HFFc6 (cell line): Measurements from ENCODE around the gene FAM234B. TPM values are rescaled to one million over a fixed set of nuclear protein-coding genes. Genes with fewer than 3 reads are reported as not detected.

Experiments
- DNase-seq: peaks from one replicate; pipeline ENCODE4 v3.0.0-alpha.2; 2018
- H3K27ac Mint-ChIP-seq: 2 replicates; pipeline ENCODE4 v1.8.0; 2020; ENCODE audit warnings: mild to moderate bottlenecking, mixed read lengths
- H3K27me3 Mint-ChIP-seq: 2 replicates; pipeline ENCODE4 v1.8.0; 2021; ENCODE audit warnings: mild to moderate bottlenecking, moderate library complexity, mixed read lengths; ENCODE audit not compliant: insufficient read depth
- H3K36me3 Mint-ChIP-seq: 2 replicates; pipeline ENCODE4 v1.8.0; 2021; ENCODE audit warnings: low read depth, mixed read lengths
- H3K4me1 Mint-ChIP-seq: 2 replicates; pipeline ENCODE4 v1.8.0; 2020; ENCODE audit warnings: low read depth, mixed read lengths
- H3K4me3 Mint-ChIP-seq: 2 replicates; pipeline ENCODE4 v1.8.0; 2020; ENCODE audit warnings: mild to moderate bottlenecking, moderate library complexity, mixed read lengths
- H3K9me3 Mint-ChIP-seq: 2 replicates; pipeline ENCODE4 v1.8.0; 2020; ENCODE audit warnings: mild to moderate bottlenecking, mixed read lengths
- total RNA-seq, 6 experiments: library from RNA; stranded (reverse); fragmentation: NEBNext Ultra II Directional; extraction: Animal tissue kit (Norgen Biotek cat#: 25700); gene quantifications; 2 replicates in 1 of 6; 3 replicates in 5 of 6; pipeline ENCODE4 v1.2.3, GENCODE V29; 2021
- TF ChIP-seq, protein P1 (sequence below): fragments of 200-600 bp; sonication (generic); IDR thresholded peaks from 2 replicates; pipeline ENCODE4 v1.5.0; 2021; ENCODE audit warnings: antibody characterized with exemption, mild to moderate bottlenecking

FAM234B gene
- total RNA-seq, 6 experiments from 2014 or later, result 3.0 to 4.6 (median 3.7) TPM

DNA sequence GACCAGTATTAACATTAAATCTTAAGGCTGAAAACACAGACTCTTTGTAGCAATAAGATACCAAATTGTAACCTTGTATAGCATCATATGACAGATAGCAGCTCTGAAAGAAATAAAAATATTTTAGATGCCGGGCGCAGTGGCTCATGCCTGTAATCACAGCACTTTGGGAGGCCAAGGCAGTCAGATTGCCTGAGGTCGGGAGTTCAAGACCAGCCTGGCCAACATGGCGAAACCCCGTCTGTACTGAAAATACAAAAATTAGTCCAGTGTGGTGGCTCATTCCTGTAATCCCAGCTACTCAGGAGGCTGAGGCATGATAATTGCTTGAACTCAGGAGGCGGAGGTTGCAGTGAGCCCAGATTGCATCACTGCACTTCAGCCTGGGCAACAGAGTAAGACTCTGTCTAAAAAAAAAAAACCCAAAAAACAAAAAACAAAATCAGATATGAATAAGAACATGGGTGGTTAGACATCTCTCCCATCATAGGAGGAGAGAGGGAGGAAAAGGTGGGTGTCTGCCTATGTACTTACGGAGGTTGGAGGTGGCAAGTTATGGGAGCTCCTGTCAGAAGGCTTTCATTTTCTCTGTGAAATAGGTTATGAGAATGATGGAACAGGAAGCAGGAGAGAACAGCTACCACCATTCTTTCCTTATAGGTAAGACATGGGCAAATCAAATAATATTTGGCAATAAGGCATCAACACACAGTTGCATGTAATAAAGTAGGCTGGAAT lies 36.5 kb upstream of the FAM234B start:
- no peak for DNase-seq
- H3K27me3 Mint-ChIP-seq, result no peaks in the 10 kb centered on the region
- no peak overlapping the region for H3K4me3 Mint-ChIP-seq
- H3K4me1 Mint-ChIP-seq, result peaks cover 31% of the 10 kb centered on the region
- H3K36me3 Mint-ChIP-seq, result no peaks in the 10 kb centered on the region
- no peak overlapping the region for H3K27ac Mint-ChIP-seq
- H3K9me3 Mint-ChIP-seq, result no peaks in the 10 kb centered on the region
- TF ChIP-seq, protein P1, sequence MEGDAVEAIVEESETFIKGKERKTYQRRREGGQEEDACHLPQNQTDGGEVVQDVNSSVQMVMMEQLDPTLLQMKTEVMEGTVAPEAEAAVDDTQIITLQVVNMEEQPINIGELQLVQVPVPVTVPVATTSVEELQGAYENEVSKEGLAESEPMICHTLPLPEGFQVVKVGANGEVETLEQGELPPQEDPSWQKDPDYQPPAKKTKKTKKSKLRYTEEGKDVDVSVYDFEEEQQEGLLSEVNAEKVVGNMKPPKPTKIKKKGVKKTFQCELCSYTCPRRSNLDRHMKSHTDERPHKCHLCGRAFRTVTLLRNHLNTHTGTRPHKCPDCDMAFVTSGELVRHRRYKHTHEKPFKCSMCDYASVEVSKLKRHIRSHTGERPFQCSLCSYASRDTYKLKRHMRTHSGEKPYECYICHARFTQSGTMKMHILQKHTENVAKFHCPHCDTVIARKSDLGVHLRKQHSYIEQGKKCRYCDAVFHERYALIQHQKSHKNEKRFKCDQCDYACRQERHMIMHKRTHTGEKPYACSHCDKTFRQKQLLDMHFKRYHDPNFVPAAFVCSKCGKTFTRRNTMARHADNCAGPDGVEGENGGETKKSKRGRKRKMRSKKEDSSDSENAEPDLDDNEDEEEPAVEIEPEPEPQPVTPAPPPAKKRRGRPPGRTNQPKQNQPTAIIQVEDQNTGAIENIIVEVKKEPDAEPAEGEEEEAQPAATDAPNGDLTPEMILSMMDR, result no peak

DNA sequence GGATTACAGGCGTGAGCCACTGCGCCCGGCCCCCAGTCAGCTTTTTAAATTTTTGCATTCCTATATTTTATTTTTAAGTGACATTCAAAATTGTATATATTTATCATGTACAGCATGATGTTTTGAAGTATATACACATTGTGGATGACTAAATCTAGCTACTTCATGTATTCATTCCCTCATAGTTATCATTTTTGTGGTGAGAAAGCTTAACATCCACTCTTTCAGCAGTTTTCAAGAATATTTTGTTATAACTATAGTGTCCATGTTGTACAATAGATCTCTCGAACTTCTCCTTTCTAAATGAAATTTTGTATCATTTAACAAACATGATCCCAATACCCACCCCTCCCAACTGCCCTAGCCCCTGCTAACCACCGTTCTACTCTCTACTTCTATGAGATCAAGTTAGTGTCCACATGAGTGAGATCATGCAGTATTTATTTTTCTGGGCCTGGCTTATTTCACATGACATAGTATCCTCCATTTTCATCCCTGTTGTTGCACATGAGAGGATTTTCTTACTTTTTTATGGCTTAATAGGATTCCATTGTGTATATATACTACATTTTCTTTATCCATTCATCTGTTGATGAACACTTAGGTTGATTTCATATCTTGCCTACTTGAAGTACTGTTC lies 35.3 kb upstream of the FAM234B start:
- H3K4me1 Mint-ChIP-seq, result peaks cover 24% of the 10 kb centered on the region
- H3K27me3 Mint-ChIP-seq, result no peaks in the 10 kb centered on the region; the same call in 1 of the 2 replicates
- H3K36me3 Mint-ChIP-seq, result no peaks in the 10 kb centered on the region
- DNase-seq, result peak; percentile 21
- TF ChIP-seq, protein P1, result no peak
- no peak overlapping the region for H3K4me3 Mint-ChIP-seq
- H3K9me3 Mint-ChIP-seq, result no peaks in the 10 kb centered on the region
- H3K27ac Mint-ChIP-seq, result peak overlapping the region; percentile 71

DNA sequence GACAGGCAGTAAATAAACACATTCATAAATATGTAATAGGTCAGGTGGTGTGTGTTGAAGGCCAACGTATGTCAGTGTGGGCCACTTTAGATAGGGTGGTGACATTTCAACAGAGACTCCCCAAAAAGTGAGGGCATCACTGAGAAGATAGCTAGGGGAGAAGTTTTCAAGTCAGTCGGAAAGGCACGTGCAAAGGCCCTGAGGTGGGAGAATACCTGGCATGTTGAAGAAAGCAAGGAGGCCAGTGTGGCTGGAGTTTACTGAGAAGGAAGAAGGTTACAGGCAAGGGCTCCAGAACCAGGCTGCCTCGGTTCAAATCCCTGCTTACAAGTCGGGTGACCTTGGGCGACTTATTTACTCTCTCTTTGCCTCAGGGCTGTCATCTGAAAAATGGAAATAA lies 33.1 kb upstream of the FAM234B start:
- TF ChIP-seq, protein P1, result no peak
- Mint-ChIP-seq H3K27me3 (peaks cover 6% of the 10 kb centered on the region), H3K36me3 (no peaks in the 10 kb centered on the region), H3K4me1 (peaks cover 18% of the 10 kb centered on the region), H3K4me3 (no peak overlapping the region), H3K27ac (no peak overlapping the region), H3K9me3 (no peaks in the 10 kb centered on the region)
- no peak for DNase-seq

DNA sequence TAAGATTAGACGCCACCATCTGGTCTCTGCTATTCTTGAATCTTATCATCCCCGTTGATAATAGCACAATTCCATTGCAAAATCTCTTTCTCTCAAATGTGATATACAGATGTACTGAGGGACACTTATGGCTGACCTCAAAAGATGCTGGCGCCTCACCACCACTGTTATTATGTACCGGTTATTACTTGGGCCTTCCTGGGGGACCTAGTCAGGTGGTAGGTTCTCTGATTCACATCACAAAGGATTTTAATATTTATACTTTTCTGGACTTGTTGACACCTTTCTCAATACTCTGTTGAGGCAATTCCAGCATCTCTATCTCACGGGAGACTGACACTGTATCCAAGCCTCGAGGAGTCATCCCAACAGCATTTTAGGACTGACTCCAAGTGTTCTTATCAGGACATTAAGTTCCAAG lies 21.3 kb upstream of the FAM234B start:
- Mint-ChIP-seq H3K27me3 (peaks cover 8% of the 10 kb centered on the region), H3K27ac (no peak overlapping the region), H3K4me3 (no peak overlapping the region), H3K9me3 (no peaks in the 10 kb centered on the region), H3K36me3 (no peaks in the 10 kb centered on the region), H3K4me1 (peaks cover 18% of the 10 kb centered on the region)
- no peak for DNase-seq
- TF ChIP-seq, protein P1, result no peak

DNA sequence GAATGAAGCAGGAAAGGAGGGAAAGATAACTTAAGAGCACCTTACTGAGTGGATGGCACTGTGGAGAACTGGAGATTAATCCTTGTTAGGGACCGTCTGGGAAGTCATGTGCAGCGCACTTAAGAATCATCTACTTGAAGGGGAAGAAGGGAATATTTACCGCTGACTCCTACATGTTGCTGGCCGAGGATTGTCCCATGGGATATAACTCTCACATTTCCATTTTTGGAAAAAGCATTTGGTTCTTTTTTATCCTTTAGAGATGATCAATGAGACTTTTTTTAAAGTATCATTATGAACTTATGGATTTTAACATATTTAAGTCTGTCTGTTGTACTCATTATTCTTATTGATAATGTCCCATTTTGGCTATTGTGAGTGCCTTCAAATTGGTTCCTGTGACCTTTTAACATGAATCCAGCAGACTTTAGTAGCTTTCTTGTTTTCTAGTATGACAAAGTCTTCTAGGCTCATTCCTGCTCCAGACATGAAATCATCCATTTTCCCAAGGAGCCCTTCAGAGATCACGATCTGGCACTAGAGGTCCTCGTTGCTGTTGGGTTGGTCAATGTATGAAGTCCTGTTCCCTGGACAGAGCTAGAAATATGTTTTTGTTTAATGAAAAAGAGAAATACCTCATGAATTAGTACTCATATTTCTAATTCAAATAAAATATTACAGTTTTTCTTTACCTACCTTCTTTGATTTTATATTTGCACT lies 20.2 kb upstream of the FAM234B start:
- no peaks in the 10 kb centered on the region for H3K9me3 Mint-ChIP-seq
- no peaks in the 10 kb centered on the region for H3K36me3 Mint-ChIP-seq
- DNase-seq, result peak; percentile 71
- H3K27ac Mint-ChIP-seq, result no peak overlapping the region
- peaks cover 5% of the 10 kb centered on the region for H3K27me3 Mint-ChIP-seq
- TF ChIP-seq, protein P1, result peak; percentile 76
- H3K4me3 Mint-ChIP-seq, result no peak overlapping the region
- peaks cover 18% of the 10 kb centered on the region for H3K4me1 Mint-ChIP-seq
